ENCODE measurements around the gene MGAT4B. TPM values are rescaled to one million over a fixed set of nuclear protein-coding genes. Genes with fewer than 3 reads are reported as not detected.

MGAT4B gene
- total RNA-seq, 2 experiments from 2014 or later, result 61.1 to 96.5 TPM

DNA sequence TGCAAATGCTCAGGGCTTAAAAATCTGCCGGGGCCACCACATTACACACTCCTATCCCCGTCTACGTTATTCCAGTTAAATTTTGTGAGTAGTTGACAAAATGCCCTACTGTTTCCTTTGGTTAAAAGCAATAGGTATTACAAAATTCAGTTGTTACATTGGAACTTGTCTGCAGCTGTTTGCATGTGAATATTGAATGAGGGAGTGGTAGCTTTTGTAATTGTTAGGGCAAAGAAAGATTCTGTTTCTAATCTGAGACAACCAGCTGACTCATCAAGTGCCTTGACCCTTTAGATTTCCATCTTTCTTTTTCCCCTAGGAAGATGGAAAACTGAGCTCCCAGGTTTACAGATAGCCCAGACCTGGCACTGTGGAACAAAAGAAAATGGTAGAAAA is 43.9 kb downstream of the MGAT4B start:
- intact Hi-C loops (cut with micrococcal nuclease; ENCODE audit: unreplicated experiment), result loop anchor here (1.0 to 10.0 kb wide), 2 partner anchors 34 to 212 kb away; no protein-coding TSS in a partner anchor
- ChIA-PET CTCF (ENCODE audit: unreplicated experiment) (no interaction called here), POLR2A (interaction anchor here (0.7 to 1.1 kb wide), 3 partner anchors 8 to 124 kb away, joined by 3 to 4 read pairs (median 3); no protein-coding TSS in a partner anchor)
- no peak overlapping the region for H3K4me3 ChIP-seq (ENCODE audit: low read depth, low read length, poor library complexity, severe bottlenecking)
- H3K4me2 ChIP-seq (ENCODE audit: low read length), result no peak overlapping the region
- peak overlapping the region; percentile 40 for H3K27ac ChIP-seq (ENCODE audit: low read depth, low read length, poor library complexity, severe bottlenecking)
- no peaks in the 10 kb centered on the region for H3K9me3 ChIP-seq (ENCODE audit: low read length)
- H3K4me1 ChIP-seq (ENCODE audit: insufficient read depth, low read length, poor library complexity, severe bottlenecking), result peaks cover 17% of the 10 kb centered on the region
- no TSS peak for BruUV-seq (replicated peaks)
- peaks cover 20% of the 10 kb centered on the region for H4K20me1 ChIP-seq (ENCODE audit: insufficient read depth, low read length)
- peaks cover 60% of the 10 kb centered on the region for H3K79me2 ChIP-seq (ENCODE audit: insufficient read depth, low read depth, low read length)
- DNase-seq (ENCODE audit: low spot score), result no peak
- TF ChIP-seq EZH2phosphoT487 (IDR thresholded peaks at IDR 0.05; ENCODE audit: borderline replicate concordance, low read depth, low read length), result no peak
- TF ChIP-seq, protein P1, sequence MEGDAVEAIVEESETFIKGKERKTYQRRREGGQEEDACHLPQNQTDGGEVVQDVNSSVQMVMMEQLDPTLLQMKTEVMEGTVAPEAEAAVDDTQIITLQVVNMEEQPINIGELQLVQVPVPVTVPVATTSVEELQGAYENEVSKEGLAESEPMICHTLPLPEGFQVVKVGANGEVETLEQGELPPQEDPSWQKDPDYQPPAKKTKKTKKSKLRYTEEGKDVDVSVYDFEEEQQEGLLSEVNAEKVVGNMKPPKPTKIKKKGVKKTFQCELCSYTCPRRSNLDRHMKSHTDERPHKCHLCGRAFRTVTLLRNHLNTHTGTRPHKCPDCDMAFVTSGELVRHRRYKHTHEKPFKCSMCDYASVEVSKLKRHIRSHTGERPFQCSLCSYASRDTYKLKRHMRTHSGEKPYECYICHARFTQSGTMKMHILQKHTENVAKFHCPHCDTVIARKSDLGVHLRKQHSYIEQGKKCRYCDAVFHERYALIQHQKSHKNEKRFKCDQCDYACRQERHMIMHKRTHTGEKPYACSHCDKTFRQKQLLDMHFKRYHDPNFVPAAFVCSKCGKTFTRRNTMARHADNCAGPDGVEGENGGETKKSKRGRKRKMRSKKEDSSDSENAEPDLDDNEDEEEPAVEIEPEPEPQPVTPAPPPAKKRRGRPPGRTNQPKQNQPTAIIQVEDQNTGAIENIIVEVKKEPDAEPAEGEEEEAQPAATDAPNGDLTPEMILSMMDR (conservative IDR thresholded peaks at IDR 0.05; ENCODE audit: low read length), result no peak
- H3K36me3 ChIP-seq (ENCODE audit: insufficient read depth, low read length), result peaks cover 37% of the 10 kb centered on the region
- H2AFZ ChIP-seq (ENCODE audit: low read length), result no peak overlapping the region
- no peaks in the 10 kb centered on the region for H3K9me2 ChIP-seq (ENCODE audit: insufficient read depth, low read length)

DNA sequence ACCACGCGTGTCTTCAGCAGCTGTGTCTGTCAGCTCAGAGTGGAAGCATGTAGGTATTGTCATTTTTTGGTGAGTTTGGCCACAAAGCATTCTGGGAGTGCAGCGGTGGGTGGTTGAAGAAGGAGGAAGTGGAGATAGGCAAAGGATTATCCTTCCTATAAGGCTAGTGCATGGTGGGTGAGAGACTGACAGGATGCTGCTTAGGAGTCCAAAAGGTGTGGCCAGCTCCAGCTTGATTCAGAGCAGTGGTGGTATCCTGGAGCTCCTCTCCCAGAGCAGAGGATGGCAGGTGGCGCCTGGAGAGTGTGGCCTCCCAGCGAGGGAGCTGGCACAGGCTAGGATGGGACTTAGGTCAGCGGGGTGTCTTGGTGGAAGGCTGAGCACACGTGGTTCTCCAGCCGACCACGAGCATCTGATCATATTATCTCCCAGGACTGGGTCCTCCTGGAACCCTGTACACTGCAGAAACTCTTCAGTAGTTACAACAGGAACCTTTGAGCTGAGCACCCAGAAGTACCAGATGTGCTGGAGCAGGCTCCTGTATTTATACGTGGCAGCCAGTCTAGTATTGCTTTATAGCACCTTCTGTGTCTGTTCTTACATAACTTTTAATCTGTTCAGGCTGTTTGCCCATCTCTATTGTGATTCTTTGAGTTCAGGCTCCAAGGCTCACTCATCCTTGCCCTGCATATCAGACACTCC is 44.4 kb downstream of the MGAT4B start:
- ChIA-PET CTCF (ENCODE audit: unreplicated experiment) (no interaction called here), POLR2A (interaction anchor here (0.5 to 1.1 kb wide), 4 partner anchors 8 to 124 kb away, joined by 3 to 4 read pairs (median 3); no protein-coding TSS in a partner anchor)
- TF ChIP-seq, protein P1 (conservative IDR thresholded peaks at IDR 0.05; ENCODE audit: low read length), result no peak
- TF ChIP-seq EZH2phosphoT487 (IDR thresholded peaks at IDR 0.05; ENCODE audit: borderline replicate concordance, low read depth, low read length), result no peak
- Histone ChIP-seq H4K20me1 (ENCODE audit: insufficient read depth, low read length) (peaks cover 20% of the 10 kb centered on the region), H3K9me3 (ENCODE audit: low read length) (no peaks in the 10 kb centered on the region), H3K4me3 (ENCODE audit: low read depth, low read length, poor library complexity, severe bottlenecking) (no peak overlapping the region), H3K36me3 (ENCODE audit: insufficient read depth, low read length) (peaks cover 31% of the 10 kb centered on the region), H3K27ac (ENCODE audit: low read depth, low read length, poor library complexity, severe bottlenecking) (peak overlapping the region; percentile 40), H3K4me1 (ENCODE audit: insufficient read depth, low read length, poor library complexity, severe bottlenecking) (peaks cover 17% of the 10 kb centered on the region), H3K4me2 (ENCODE audit: low read length) (peak overlapping the region; percentile 39; the same call in 1 of the 2 replicates), H2AFZ (ENCODE audit: low read length) (no peak overlapping the region), H3K79me2 (ENCODE audit: insufficient read depth, low read depth, low read length) (peaks cover 65% of the 10 kb centered on the region), H3K9me2 (ENCODE audit: insufficient read depth, low read length) (no peaks in the 10 kb centered on the region)
- intact Hi-C loops (cut with micrococcal nuclease; ENCODE audit: unreplicated experiment), result loop anchor here (10.0 kb wide), 1 partner anchor 213 kb away; no protein-coding TSS in a partner anchor
- no TSS peak for BruUV-seq (replicated peaks)
- DNase-seq (ENCODE audit: low spot score), result peak; percentile 63
